Right atrium auricular region (tissue), 2 donors: ENCODE measurements around the gene ACOX3. TPM values are rescaled to one million over a fixed set of nuclear protein-coding genes. Genes with fewer than 3 reads are reported as not detected.

ENCODE experiments used
- DNase-seq: peaks from one replicate; pipeline ENCODE4 v3.0.0-alpha.2; 2019; ENCODE audit warnings: low spot score
- H3K27ac ChIP-seq, 2 donors: fragments of 200-600 bp; sonication (generic); 1 replicate in 1 of 2; 2 replicates in 1 of 2; pipeline ENCODE4 v1.5.1; 2016 to 2019
- H3K27me3 ChIP-seq, 2 donors: fragments of 200-600 bp; sonication (generic); one replicate each; pipeline versions ENCODE4 v1.5.1 to v1.6.0; 2017 to 2019
- H3K36me3 ChIP-seq: fragments of 200-600 bp; sonication (generic); one replicate; pipeline ENCODE4 v1.5.1; 2016
- H3K4me1 ChIP-seq, 2 donors: fragments of 200-600 bp; sonication (generic); one replicate each; pipeline versions ENCODE4 v1.5.1 to v1.6.0; 2017 to 2019
- H3K4me3 ChIP-seq, 2 donors: fragments of 200-600 bp; sonication (generic); 1 replicate in 1 of 2; 2 replicates in 1 of 2; pipeline ENCODE4 v1.5.1; 2017 to 2019; ENCODE audit warnings: mild to moderate bottlenecking in 1 of 2, moderate library complexity in 1 of 2
- H3K9me3 ChIP-seq, 2 donors: fragments of 200-600 bp; sonication (generic); one replicate each; pipeline ENCODE4 v1.5.1; 2019
- total RNA-seq, 2 donors: library from RNA; depleted of rRNA; stranded (reverse); fragments of >200 nt; gene quantifications; one replicate each; pipeline ENCODE4 v1.1.0, GENCODE V29; 2016
- TF ChIP-seq, protein P1 (sequence below), 2 donors: fragments of 200-600 bp; sonication (generic); IDR thresholded peaks; one replicate each; pipeline ENCODE4 v1.5.1; 2019; ENCODE audit warnings: antibody characterized with exemption in 2 of 2

Gene ACOX3
- total RNA-seq, 2 donors from 2014 or later: 66.9 to 68.8 TPM

DNA sequence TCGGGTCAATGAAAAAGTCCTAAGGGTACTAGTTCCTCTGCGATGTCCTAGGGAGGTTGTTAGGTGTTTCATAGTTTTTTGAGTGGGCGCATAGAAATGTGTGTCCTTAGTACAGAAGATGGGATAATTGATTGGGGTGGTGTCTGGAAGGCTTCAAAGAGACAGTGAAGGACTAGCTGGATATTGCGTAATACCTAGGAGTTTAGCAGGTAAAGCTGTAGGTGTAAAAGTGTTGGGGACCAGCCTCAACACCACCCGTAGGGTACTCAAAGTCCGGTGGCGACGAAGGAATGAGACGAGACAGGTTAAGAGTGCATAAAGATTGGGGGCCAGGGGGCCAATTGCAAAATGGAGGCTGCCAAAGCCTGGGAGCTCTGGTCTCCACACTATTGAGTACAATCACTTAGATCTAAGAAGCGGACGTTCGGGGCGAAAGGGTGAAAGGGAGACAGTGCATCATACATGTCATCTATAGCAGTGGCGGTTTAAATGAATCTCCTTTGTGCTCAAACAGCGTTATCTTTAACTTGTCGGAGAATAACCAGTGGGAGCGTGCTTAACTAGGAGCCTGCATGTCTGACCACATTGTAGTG is 1.1 kb upstream of the ACOX3 start:
- H3K27ac ChIP-seq: peak overlapping the region in 1 of 2 donors; percentile 93
- peak overlapping the region; percentile 96 to 97 for H3K4me3 ChIP-seq
- no peak for DNase-seq
- H3K9me3 ChIP-seq: no peaks in the 10 kb centered on the region
- no peaks in the 10 kb centered on the region for H3K36me3 ChIP-seq
- H3K27me3 ChIP-seq: no peaks in the 10 kb centered on the region
- H3K4me1 ChIP-seq: peaks cover 0 to 61% of the 10 kb centered on the region in 2 donors
- TF ChIP-seq, protein P1, sequence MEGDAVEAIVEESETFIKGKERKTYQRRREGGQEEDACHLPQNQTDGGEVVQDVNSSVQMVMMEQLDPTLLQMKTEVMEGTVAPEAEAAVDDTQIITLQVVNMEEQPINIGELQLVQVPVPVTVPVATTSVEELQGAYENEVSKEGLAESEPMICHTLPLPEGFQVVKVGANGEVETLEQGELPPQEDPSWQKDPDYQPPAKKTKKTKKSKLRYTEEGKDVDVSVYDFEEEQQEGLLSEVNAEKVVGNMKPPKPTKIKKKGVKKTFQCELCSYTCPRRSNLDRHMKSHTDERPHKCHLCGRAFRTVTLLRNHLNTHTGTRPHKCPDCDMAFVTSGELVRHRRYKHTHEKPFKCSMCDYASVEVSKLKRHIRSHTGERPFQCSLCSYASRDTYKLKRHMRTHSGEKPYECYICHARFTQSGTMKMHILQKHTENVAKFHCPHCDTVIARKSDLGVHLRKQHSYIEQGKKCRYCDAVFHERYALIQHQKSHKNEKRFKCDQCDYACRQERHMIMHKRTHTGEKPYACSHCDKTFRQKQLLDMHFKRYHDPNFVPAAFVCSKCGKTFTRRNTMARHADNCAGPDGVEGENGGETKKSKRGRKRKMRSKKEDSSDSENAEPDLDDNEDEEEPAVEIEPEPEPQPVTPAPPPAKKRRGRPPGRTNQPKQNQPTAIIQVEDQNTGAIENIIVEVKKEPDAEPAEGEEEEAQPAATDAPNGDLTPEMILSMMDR (IDR thresholded peaks at IDR 0.05): no peak

- no peaks in the 10 kb centered on the region for H3K27me3 ChIP-seq
- TF ChIP-seq, protein P1 (IDR thresholded peaks at IDR 0.05): no peak
- no peaks in the 10 kb centered on the region for H3K36me3 ChIP-seq
- H3K9me3 ChIP-seq: no peaks in the 10 kb centered on the region
- H3K4me3 ChIP-seq: peak overlapping the region; percentile 96 to 97
- peak overlapping the region; percentile 86 to 93 for H3K27ac ChIP-seq
- peak; percentile 64 for DNase-seq
- H3K4me1 ChIP-seq: peaks cover 0 to 75% of the 10 kb centered on the region in 2 donors
These were observed 520 bp downstream of the ACOX3 start for GRCh38 chr4:8439914-8440491.

- Histone ChIP-seq H3K27me3 (no peaks in the 10 kb centered on the region), H3K27ac (peak overlapping the region; percentile 86 to 93), H3K36me3 (no peaks in the 10 kb centered on the region), H3K4me3 (no peak overlapping the region), H3K4me1 (peaks cover 0 to 80% of the 10 kb centered on the region in 2 donors), H3K9me3 (no peaks in the 10 kb centered on the region)
- DNase-seq: no peak
- TF ChIP-seq, protein P1 (IDR thresholded peaks at IDR 0.05): no peak
These were observed 1.4 kb downstream of the ACOX3 start for GRCh38 chr4:8439168-8439567.

DNA sequence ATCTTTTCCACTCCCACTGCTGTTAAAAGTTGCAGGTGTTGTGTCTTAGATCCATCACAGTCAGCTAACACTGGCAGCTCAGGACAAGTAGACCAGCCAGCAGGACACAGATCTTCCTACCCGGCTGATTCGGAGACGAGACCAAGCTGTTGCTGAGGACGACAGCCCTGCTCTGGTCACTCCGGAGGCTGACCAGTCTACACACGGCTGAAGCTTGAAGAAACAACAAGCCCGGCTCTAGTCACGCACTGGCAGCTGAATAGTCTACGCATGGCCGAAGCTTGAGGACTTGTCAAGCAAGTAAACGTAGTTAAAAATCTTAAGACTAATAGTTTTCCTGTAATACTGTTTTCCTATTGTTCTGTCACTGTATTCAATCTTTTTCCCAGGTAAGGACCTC is 1.8 kb downstream of the ACOX3 start:
- Histone ChIP-seq H3K27ac (peak overlapping the region; percentile 86 to 93), H3K4me1 (peaks cover 0 to 76% of the 10 kb centered on the region in 2 donors), H3K4me3 (no peak overlapping the region)

GRCh38 chr4:8437281-8437680 is 3.2 kb downstream of the ACOX3 start:
- H3K27me3 ChIP-seq: no peaks in the 10 kb centered on the region
- H3K36me3 ChIP-seq: no peaks in the 10 kb centered on the region
- TF ChIP-seq, protein P1 (IDR thresholded peaks at IDR 0.05): peak in 1 of 2 donors; percentile 37
- H3K4me3 ChIP-seq: peak overlapping the region; percentile 14 to 16
- DNase-seq: no peak
- H3K9me3 ChIP-seq: no peaks in the 10 kb centered on the region
- peaks cover 0 to 61% of the 10 kb centered on the region in 2 donors for H3K4me1 ChIP-seq
- H3K27ac ChIP-seq: peak overlapping the region; percentile 54 to 83

More for the DNA sequence above, 1.8 kb downstream of the ACOX3 start:
- TF ChIP-seq, protein P1 (IDR thresholded peaks at IDR 0.05): no peak
- Histone ChIP-seq H3K27me3 (no peaks in the 10 kb centered on the region), H3K9me3 (no peaks in the 10 kb centered on the region), H3K36me3 (no peaks in the 10 kb centered on the region)
- DNase-seq: no peak
